NCI-H2171 (cell line): Measurements from ENCODE around the gene ULBP3.
"Not testable (repeated sequence)": the region's sequence is repeated elsewhere in the genome, so short reads cannot be mapped to it uniquely, and the experiment has no call there.

Experiments
- DNase-seq: peaks from one replicate; lab custom pipeline; 2025; lab: John Stamatoyannopoulos, UW

ULBP3 gene

DNA sequence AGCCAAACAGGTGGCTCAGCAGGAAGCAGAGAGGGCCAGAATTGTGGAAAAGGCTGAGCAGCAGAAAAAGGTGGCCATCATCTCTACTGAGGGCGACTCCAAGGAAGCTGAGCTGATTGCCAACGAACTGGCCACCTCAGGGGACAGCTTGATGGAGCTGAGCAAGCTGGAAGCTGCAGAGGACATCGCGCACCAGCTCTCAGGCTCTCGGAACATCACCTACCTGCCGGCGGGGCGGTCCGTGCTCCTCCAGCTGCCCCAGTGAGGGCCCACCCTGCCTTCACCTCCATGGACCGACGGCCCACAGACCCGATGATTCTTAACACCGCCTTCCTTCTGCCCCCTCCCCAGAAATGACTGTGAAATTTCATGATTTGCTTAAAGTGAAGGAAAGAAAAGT is 25.8 kb downstream of the ULBP3 start:
- DNase-seq: no peak

DNA sequence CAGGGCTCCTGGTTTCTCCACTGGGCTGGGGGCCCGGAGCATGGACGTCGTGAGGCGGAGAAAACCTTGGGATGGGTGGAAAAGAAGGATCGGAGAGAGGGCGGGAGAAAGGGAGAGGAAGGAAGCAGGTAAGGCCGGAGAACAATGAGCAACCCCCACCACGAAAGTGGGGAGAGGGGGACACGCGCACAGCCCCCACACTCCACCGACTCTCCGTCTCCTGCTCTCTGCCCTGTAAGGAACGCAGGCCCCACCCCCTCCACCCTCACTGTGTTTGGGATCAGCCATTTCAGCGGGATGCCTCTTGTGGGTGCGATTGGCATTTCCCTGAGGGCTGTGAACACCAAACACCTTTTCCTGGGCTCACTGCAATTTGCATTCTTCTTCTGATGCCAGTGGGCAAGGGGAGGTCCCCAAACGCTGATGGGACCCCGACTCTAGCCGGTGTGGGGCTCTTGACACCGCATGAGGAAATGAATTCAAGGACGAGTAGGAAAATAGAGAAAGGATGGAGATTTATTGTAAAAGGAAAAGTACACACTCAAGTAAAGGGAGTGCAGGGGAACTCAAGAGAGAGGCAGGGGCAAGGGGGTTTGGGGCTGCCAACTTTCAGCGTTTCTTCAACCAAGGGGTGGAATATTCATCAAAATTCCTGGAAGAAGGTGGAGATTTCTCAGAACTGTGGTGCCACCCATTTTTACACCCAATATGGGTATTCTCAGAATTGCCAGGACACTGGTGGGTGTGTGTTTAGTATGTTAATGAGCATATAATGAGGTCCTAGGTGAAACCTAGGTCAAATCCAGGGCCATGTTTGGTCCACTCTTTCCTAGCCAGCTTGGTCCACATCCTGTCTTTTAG is 30.5 kb downstream of the ULBP3 start:
- no peak for DNase-seq

DNA sequence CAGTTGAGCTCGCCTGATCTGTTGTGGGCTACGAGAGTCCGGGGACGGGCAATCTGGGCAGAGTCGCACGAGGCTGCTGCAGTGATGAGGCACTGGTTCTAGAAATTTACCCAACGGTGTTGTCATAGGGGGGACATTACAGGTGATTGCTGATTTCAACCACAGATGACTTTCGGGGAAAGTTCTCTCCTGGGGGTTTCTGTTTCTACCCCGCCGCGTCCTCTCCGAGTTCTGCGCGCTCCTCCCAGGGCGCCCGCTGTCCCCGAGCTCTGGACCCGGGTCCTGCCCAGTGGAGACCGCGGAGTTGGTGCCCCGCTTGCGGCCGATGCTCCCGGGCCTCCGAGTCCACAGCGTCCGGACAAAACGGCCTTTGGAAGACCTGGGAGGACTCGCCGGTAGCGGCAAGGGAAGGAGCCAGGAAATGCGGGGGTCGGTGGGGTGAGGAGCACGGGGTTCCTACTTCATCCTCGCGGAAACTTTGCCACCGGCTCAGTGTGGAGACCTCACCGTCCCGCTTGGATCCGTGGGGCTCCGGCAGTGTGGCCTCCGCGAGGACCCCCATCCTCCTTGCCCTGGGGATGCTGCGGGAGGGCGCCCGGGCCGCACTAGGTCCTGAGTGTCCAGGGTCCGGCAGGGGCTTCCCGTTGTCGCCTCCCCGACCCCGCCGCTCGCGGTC is 31.3 kb downstream of the ULBP3 start:
- no peak for DNase-seq

DNA sequence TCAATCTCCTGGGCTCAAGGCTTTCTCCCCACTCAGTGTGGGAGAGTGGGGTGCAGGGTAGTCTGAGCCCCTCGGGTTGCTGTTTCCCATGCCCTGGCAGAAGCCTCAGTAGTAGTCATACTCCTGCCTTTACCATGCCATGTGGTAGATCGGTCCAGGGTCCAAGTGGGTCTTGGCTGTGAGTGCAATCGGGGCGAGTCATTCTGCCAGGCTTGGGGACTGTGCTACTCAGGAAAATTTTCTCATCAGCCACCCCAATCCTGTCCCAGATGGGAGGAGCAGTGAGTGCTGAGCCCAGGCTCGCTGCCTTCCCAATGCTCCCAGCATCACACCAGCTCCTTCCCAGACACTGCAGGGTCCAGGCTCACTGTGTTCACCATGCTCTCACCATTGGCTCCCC is 32.8 kb downstream of the ULBP3 start:
- DNase-seq: no peak

DNA sequence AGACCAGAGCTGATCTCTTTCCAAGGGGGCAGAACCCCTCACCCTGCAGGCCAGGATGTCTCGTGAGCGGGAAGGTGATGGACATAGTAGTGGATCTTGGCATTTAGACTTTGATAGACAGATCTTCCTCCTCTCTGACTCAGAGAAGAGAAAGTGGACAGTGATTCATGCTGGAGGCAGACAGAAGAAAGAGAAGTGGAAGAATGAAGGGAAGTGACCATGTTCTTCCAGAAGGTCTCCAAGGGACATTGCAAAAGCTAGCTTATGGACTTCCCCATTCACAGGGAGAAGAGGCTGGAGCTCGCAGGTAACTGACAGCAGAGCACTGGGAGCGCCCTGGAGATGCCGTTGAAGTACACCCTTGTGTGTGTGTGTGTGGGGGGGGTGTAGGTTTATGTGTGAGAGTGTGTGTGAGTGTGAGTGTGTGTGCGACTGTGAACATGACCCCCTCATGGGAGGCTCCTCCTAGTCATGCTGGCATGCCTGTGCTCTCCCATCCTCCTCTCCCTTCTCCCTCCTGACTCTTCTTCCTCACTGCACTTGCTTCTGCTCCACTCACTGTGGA is 35.6 kb downstream of the ULBP3 start:
- DNase-seq: no peak

DNA sequence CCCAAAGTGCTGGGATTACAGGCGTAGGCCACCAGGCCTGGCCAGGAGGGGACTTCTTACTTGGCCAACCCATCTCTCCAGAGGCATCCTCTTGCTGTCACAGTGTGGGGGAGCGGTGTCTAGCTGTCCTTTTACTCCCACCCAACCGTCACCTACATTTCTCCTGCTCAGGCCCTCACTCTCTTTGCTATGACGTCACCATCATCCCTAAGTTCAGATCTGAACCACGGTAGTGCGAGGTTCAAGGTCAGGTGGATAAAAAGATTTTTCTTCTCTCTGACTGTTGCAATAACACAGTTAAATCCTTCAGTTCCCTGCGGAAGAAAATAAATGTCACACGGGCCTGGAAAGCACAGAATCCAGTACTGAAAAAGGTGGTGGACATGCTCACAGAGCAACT is 36.3 kb downstream of the ULBP3 start:
- no peak for DNase-seq

DNA sequence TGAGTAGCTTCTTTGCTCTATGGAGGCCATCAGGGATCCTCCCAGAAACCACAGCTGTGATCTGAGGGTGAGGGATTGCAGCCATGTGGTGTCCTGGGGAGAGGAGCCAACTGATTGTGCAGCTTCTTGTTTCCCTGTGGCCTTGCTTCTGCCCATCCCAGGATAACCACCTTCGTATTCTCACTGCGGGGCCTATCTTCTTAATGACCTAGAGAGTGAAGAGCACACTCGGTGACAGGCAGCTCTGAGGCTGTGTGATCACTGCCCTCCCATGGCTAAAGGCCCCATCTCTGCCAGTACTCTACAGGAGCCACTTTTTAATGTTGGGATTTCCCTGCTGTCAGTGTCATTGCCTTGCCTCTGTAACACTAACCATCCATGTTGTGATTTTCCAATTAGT is 38.3 kb downstream of the ULBP3 start:
- DNase-seq: no peak

DNA sequence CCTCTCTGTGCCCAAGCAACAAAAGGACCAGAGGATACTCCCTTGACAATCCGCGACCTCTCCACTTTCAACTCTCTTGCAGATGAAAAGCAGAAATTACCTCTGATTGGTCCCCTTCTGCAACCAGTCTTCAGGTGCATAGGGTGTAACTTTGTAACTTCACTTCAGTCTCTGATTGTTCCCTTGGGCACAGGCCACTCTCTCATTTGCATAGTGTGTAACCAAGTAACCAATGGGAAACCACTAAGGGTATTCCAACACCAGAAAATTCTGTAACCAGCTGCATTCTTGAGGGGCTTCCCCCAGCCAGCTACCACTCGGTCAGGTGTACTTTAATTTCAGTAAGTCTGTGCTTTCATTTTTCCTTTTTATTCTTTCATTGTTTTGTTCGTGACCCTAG is 39.2 kb downstream of the ULBP3 start:
- no peak for DNase-seq

DNA sequence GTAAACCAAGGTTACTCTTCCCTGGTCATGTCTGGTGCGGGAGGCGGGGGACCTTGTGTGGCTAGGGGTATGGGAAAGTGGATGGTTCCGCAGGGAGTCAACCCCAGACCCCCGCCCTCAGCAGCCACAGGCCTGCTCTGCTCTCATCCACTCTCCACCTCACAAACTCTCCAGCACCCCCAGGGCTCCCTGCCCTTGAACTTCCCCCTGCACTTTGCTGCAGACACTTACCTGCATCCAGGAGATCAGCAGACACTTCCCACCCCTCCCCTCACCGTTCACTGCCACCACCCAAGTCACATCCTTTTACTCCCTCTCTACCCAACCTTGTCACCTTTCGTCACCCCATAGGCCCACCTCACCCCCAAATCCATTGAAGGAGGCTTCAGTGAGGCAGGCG is 39.6 kb downstream of the ULBP3 start:
- DNase-seq: no peak

DNA sequence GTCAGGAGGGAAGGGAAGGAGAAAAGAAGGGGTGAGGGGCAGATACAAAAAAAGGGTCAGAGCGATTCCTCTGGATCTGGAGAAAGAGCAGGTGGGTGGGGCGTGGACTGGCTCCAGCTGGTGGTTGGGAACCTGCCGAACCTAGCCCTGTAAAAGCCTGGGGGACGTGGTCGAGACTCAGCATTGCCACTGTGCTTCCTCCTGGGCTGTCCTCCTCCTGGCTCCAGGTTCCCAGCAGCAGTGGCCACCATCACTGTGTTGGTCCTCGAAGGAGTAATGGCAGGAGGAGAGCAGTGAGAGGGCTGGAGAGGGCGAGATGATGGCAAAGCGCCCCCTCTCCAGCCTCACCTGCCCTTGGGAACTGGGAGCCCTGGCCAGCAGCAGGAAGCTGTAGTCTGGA is 40.1 kb downstream of the ULBP3 start:
- DNase-seq: no peak

DNA sequence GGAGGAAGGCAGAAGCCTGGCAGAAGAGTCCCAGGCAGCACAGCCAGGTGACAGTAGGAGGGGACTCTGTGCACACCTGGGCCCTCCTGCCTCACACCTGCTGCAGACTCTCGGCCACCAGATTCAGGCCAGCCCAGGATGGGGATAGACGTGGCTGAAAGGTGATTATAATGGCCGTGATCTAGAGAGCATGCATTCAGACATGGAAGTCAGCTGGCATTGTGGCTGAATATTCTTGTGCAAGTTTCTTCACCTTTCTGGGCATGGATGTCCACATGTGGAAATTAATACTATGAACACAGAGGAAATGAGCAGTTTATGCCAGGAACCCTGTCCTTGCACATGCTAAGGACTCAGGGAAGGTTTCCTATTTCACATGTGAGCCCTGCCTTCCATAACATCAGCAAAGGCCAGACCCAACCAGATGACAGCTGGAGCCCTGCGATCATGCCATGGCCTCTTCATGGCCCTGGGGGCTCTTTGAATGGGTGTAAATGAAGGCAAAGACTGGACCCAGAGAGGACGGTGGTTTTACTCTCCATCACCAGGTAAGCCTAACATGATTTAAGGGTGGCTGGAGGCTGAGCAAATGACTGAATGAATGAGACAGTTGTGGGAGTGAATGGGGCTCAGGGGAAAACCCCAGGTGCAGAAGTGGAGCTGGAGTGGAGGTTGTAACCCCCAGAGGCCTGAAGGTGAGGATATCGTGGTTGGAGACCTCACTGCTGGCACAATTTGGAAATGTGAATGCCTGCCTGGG is 40.9 kb downstream of the ULBP3 start:
- DNase-seq: no peak

DNA sequence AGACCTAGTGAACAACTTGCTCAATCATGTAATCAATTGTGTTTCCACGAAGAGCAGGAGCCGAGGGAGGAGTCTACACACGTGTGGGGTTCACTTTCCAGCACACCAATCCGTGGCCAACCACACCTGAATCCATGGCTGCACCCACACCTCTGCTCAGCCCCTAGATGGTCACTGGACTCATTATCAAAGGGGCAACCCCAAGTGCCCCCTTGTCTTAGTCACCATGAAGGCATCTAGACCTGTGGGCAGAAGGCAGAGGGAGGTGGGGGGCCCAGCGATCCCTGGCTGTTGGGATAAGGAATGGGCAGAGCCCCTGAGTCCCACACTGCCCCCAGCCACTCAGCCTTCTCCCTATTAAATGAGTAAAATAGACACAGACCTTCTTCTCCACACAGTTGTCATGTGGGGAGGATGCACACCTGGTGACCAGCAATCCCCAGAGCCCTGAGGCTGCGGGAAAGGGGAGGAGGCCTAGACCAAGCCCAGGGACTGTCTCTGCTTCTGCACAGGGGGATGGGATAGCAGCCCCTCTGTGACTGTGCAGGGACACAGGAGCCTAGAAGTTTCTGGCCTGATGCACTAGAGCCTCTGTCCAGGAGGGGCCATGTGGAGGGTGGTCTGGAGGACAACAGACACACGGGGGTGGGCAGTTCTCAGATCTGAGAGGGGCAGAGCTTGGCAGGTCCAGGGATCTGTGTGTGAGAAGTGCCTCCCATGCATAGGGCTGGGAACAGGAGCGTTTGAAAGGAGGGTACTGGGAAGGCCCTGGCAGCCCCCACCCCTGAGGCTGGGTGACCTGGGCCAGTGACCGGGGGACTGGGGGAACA is 41.7 kb downstream of the ULBP3 start:
- DNase-seq: no peak

DNA sequence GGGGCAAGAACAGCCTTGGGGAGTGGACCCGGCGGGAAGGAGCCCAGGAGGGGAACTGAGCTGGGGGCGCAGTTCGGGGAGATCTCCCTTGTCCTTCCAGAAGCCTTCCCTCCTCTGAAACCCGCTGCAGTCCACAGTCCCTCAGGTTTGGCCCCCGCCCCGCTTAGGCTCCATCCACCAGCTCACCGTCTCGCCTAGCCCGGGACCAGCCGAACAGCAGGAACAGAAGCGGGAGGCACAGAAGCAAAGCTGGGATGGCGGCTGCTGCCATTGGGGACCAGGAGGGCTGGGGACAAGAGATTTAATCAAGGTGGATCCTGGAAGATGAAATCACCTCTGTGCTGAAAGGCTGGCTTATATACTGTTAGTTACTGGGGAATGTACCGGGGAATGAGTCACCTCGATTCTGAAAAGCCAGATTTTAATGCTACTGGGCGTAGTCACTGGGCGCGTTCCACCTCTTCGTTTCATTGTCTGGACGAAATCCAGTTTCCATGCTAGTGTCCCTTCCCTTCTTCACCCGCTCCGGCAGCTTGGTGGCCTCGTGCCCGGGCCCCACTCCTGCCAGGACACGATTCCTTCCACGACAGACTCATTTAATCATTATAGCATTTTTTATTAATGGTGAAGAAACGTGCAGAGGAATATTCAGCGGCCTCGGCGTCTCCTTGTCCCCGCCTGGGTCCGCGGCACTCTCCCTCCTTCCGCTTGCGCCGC is 43.6 kb downstream of the ULBP3 start, which contains the start of gene RAET1L:
Gene RAET1L (minus strand): TSS at position 332 of the 717 bp plus-strand sequence. CDS start 61 bp downstream, at position 271.
- no peak for DNase-seq

DNA sequence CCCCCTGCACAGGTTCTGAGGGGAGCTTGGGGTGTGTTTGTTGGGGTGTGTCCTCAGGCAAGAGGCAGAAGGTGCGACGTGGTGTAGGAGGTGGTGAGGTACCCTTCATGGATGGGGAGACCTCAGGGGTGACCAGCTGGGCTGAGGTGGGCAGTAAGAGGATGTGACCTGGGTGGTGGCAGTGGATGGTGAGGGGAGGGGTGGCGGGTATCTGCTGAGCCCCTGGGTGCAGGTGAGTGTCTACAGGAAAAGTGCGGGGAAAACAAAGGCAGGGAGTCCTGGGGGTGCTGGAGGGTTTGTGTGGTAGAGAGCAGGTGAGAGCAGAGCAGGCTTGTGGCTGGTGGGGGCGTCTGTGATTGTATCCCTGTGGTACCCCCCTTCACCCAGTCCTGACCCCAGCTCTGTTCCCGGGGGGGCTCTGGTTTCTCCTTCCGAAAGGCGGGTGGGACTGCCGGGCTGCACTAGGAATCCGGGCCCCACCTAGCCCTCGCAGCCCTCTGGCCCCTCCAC is 44.2 kb downstream of the ULBP3 start:
- DNase-seq: no peak

DNA sequence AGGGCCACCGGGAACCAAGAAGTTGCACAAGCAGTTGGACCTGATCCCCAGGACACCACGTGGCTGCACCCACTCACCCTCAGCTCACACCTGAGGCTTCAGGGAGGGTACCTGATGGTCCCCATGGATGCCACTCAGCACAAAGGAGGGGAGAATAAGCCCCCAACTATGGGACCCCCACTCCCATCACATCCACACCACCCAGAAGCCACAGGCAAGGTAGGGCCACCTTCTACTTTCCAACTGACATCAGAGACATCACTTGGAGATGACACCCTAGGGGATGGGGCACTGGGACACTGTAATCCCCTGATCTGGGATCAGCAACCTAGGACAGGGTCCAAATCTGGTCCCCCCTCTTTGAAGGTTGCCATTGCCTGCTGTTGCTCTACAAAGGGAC is 44.9 kb downstream of the ULBP3 start:
- DNase-seq: not testable (repeated sequence)

DNA sequence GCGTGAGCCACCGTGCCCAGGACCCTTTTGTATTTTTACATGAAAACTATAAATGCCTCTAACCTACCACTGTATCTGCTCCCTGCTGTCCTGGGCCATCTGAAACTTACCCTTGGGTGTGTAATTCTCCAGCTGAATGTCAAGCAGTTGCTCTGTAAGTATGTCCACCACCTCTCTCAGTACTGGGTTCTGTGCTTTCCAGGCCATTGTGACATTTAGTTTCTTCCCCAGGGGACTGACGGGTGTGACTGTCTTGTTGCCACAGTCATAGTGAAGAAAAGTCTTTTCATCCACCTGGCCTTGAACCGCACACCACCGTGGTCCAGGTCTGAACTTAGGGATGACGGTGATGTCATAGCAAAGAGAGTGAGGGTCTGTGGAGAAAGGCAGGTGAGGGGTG is 47.1 kb downstream of the ULBP3 start:
- DNase-seq: not testable (repeated sequence)

DNA sequence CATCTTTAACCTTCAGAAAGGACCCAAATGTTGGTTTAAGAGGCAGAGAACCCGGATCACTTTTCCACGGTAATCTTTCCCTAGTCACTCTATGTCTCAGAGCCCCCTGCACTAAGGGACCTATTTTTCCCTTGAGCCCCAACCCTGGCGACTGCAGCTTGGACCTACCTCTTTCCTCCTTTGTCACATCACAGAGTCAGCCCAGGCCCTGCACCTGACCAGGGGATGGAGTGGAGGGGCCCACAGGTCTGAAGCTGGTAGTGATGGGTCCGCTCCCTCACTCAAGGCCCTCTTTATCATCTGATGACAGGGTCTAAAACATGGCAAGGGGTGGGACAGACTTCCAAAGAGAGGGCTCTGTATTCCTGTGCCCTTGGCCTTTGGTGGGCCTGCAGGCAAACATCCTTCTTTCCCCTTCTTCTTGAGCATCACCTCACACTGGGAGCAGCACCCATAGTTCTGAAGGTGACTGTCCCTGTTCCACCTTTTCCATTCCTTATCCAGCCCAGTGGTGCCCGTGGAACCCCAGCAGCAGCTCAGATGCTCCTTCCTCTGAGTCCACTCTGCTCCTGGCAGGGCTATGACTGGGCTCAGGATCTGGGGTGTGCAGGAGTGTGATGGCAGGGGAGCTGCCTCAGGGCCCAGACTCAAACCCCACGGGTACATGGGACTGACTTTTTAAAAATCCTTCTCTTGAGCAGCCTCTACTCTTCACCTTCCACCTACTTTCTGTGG is 49.9 kb downstream of the ULBP3 start:
- no peak for DNase-seq

DNA sequence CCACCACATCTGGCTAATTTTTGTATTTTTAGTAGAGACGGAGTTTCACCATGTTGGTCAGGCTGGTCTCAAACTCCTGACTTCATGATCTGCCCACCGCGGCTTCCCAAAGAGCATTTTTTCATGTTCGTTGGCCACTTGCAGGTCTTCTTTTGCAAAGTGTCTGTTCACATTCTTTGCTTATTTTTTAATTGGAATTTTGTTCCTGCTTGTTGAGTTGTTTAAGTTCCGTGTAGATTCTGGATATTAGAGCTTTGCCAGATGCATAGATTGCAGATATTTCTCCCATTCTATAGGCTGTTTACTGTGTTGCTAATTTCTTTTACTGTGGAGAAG is 51.8 kb downstream of the ULBP3 start:
- not testable (repeated sequence) for DNase-seq

DNA sequence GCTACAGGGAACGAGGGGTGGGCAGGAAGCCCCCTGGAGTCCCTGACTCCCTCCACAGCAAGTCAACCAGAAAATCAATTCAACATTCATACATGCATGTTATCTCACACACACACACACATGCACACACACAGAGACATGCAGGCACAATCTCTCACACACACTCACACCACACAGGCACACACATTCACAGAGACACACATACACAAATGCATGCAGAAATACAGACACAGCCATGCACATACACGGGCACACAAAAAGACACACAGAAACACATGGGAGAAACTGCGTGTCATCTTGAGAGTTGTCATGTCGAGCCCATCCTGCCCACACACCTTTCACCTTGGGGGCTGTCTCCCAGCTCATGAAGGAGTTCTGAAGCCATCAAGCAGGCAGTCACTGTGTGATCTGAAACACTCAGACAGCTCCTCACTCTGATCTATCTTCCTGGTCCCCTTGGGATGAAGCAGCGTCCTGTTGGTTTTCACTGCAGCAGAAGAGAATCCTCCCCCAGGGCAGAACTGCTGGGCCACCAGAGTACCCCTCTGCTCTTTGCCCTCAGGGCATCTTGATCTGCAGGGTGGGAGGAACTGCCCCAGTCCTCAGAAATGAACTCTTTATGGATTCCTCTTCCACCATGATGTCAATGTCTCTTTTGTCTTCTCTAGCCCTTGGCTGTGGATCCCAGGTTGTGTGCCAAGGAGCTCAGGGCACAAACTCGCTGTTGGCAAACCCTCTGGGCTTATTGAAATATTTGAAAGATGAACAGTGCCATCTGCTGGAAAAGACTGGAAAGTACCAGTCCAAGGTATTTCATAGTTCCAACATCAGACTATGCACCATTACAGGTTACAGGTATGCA is 52.4 kb downstream of the ULBP3 start:
- DNase-seq: peak; percentile 61
